BLaER1 treated with 17β-estradiol and CSF1 and Interleukin-3, amounts not matched to agents 10 nM and 100 nM (cell line): Measurements from ENCODE around the gene PRUNE2.

Source experiments
- H3K27ac ChIP-seq, 11 experiments: shearing (Covaris generic); formaldehyde crosslinking; 2 replicates each; pipeline ENCODE4 v1.8.1; 2022
- H3K27me3 ChIP-seq, 11 experiments: shearing (Covaris generic); formaldehyde crosslinking; 2 replicates each; pipeline ENCODE4 v1.8.1; 2022
- H3K36me3 ChIP-seq, 11 experiments: shearing (Covaris generic); formaldehyde crosslinking; 2 replicates each; pipeline ENCODE4 v1.8.1; 2022
- H3K4me1 ChIP-seq, 10 experiments: shearing (Covaris generic); formaldehyde crosslinking; 2 replicates each; pipeline ENCODE4 v1.8.1; 2022
- H3K4me2 ChIP-seq, 11 experiments: shearing (Covaris generic); formaldehyde crosslinking; 2 replicates each; pipeline ENCODE4 v1.8.1; 2022
- H3K4me3 ChIP-seq, 10 experiments: shearing (Covaris generic); formaldehyde crosslinking; 2 replicates each; pipeline ENCODE4 v1.8.1; 2022
- H3K9ac ChIP-seq, 11 experiments: shearing (Covaris generic); formaldehyde crosslinking; 2 replicates each; pipeline ENCODE4 v1.8.1; 2022
- H3K9me3 ChIP-seq, 11 experiments: shearing (Covaris generic); formaldehyde crosslinking; replicated peaks in 1 of 11; 2 replicates each; pipeline ENCODE4 v1.8.1; 2022
- H4K20me1 ChIP-seq, 11 experiments: shearing (Covaris generic); formaldehyde crosslinking; 2 replicates each; pipeline ENCODE4 v1.8.1; 2022
- Cebpa-rat ChIP-seq, 11 experiments: shearing (Covaris generic); IDR thresholded peaks; 2 replicates each; pipeline ENCODE4 v1.8.1; 2022

Gene PRUNE2

GRCh38 chr9:76610011-76610352, 295.9 kb downstream of the PRUNE2 start:
- Histone ChIP-seq H3K27me3 (peaks cover 0 to 4% (median 0%) of the 10 kb centered on the region in 11 experiments; a peak in 1 of 22 replicates), H3K36me3 (no peaks in the 10 kb centered on the region), H3K4me3 (no peak overlapping the region), H3K4me1 (peaks cover 1 to 70% (median 7%) of the 10 kb centered on the region in 10 experiments; a peak in 17 of 20 replicates), H4K20me1 (no peaks in the 10 kb centered on the region), H3K9ac (no peak overlapping the region), H3K9me3 (no peaks in the 10 kb centered on the region), H3K4me2 (peak overlapping the region in 2 of 11 experiments; percentile 8 to 26; a peak in 1 of 22 replicates), H3K27ac (no peak overlapping the region)
- TF ChIP-seq Cebpa-rat (IDR thresholded peaks at IDR 0.05), result 0 out of 22 replicates have a peak, but pooled peaks of 1 of the 11 experiments have one; percentile 10

- H3K36me3 ChIP-seq, result no peaks in the 10 kb centered on the region
- no peak for TF ChIP-seq Cebpa-rat (IDR thresholded peaks at IDR 0.05)
- H3K4me2 ChIP-seq, result no peak overlapping the region
- H3K4me1 ChIP-seq, result peaks cover 0 to 70% (median 3%) of the 10 kb centered on the region in 10 experiments; a peak in 9 of 20 replicates
- H3K9ac ChIP-seq, result no peak overlapping the region
- H3K27me3 ChIP-seq, result no peaks in the 10 kb centered on the region
- no peaks in the 10 kb centered on the region for H3K9me3 ChIP-seq
- H4K20me1 ChIP-seq, result no peaks in the 10 kb centered on the region
- H3K27ac ChIP-seq, result no peak overlapping the region
- H3K4me3 ChIP-seq, result no peak overlapping the region
These were observed 296.5 kb downstream of the PRUNE2 start for GRCh38 chr9:76609285-76610010.

- TF ChIP-seq Cebpa-rat (IDR thresholded peaks at IDR 0.05), result no peak
- H3K4me3 ChIP-seq, result no peak overlapping the region
- H3K9me3 ChIP-seq, result no peaks in the 10 kb centered on the region
- H3K36me3 ChIP-seq, result no peaks in the 10 kb centered on the region
- peak overlapping the region in 4 of 11 experiments; percentile 2 to 38 (median 27); a peak in 6 of 22 replicates for H3K4me2 ChIP-seq
- no peaks in the 10 kb centered on the region for H4K20me1 ChIP-seq
- peaks cover 0 to 69% (median 3%) of the 10 kb centered on the region in 10 experiments; a peak in 9 of 20 replicates for H3K4me1 ChIP-seq
- no peaks in the 10 kb centered on the region for H3K27me3 ChIP-seq
- H3K9ac ChIP-seq, result no peak overlapping the region
- no peak overlapping the region for H3K27ac ChIP-seq
These were observed 297.2 kb downstream of the PRUNE2 start for GRCh38 chr9:76608575-76609273.

DNA sequence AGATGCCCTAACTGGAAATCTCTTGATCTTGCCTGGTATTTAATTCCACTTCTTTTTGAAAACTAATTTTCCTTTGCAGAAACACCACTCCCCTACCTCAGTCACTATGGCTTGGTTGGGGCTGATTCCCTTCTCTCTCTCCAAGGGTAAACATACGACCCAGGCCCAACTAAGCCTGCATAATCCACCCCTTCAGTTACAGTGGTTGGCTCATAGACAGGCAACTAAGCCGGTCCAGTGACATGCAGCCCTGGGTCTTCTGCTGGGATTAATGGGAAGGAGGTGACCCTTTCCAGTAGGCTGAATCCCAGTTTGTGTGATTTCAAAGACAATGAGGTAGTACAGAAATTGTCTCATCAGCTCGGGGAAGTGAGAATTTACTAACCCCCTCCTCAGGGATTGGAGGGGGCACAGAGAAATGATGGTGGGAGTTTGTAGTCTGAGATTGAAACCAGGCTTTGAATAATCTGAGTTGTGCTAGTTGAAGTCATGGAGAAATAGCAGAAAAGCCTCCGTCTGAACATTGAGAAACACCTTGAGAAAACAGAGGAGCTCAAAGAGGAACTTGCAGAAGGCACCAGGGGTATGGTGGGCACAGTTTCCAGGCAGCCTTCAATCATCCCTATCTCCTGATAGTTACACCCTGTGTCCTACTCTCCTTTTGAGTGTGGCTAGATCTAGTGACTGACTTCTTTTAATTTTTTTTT, 298.0 kb downstream of the PRUNE2 start:
- Histone ChIP-seq H3K36me3 (no peaks in the 10 kb centered on the region), H3K27me3 (no peaks in the 10 kb centered on the region), H3K4me3 (no peak overlapping the region), H4K20me1 (no peaks in the 10 kb centered on the region), H3K27ac (0 out of 22 replicates have a peak overlapping the region, but pooled peaks of 1 of the 11 experiments have one; percentile 6), H3K9me3 (no peaks in the 10 kb centered on the region), H3K4me2 (peak overlapping the region in 4 of 11 experiments; percentile 2 to 38 (median 27); a peak in 6 of 22 replicates), H3K4me1 (peaks cover 0 to 77% (median 3%) of the 10 kb centered on the region in 10 experiments; a peak in 9 of 20 replicates), H3K9ac (no peak overlapping the region)
- TF ChIP-seq Cebpa-rat (IDR thresholded peaks at IDR 0.05), result no peak

DNA sequence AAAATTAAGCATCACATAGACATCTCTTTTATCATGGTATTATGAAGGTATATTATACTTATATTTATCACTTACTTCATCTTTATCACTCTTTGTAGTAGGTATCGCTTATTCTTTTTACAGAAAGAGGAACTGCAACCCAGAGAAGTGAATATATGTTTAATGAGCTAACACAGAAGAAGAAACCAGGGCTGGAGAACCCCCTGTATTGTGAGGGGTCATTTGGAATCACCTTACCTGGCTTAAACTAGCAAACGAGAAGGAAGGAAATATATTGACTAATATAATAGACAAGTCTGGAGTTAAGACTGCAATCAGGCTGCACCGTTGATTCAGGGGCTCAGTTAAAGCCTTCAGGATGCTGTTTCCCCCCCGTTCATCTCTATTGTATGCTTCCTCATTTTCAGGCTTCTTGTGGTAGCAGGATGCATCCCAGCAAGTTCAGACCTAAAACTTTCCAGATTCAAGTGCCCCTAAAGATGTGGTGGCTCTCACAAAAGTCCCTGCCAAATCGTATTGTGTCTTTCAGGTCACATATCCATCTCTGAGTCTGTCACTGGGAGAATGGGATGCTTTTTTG, 300.5 kb downstream of the PRUNE2 start:
- Histone ChIP-seq H3K4me3 (no peak overlapping the region), H3K27ac (peak overlapping the region in 2 of 11 experiments; percentile 10 to 13; a peak in 1 of 22 replicates), H3K9ac (no peak overlapping the region), H3K36me3 (no peaks in the 10 kb centered on the region), H4K20me1 (no peaks in the 10 kb centered on the region), H3K4me1 (peaks cover 0 to 66% (median 3%) of the 10 kb centered on the region in 10 experiments; a peak in 9 of 20 replicates), H3K27me3 (no peaks in the 10 kb centered on the region), H3K4me2 (peak overlapping the region in 4 of 11 experiments; percentile 1 to 58 (median 11); a peak in 5 of 22 replicates), H3K9me3 (no peaks in the 10 kb centered on the region)
- no peak for TF ChIP-seq Cebpa-rat (IDR thresholded peaks at IDR 0.05)

GRCh38 chr9:76603931-76604570, 301.9 kb downstream of the PRUNE2 start:
- H3K27ac ChIP-seq, result peak overlapping the region in 2 of 11 experiments; percentile 48 to 51; a peak in 4 of 22 replicates
- H3K4me1 ChIP-seq, result peaks cover 1 to 64% (median 4%) of the 10 kb centered on the region in 10 experiments; a peak in 16 of 20 replicates
- no peak overlapping the region for H3K4me3 ChIP-seq
- H4K20me1 ChIP-seq, result no peaks in the 10 kb centered on the region
- H3K36me3 ChIP-seq, result no peaks in the 10 kb centered on the region
- H3K9me3 ChIP-seq, result no peaks in the 10 kb centered on the region
- no peak overlapping the region for H3K9ac ChIP-seq
- H3K27me3 ChIP-seq, result no peaks in the 10 kb centered on the region
- TF ChIP-seq Cebpa-rat (IDR thresholded peaks at IDR 0.05), result no peak
- H3K4me2 ChIP-seq, result peak overlapping the region in 5 of 11 experiments; percentile 0 to 67 (median 57); a peak in 10 of 22 replicates

DNA sequence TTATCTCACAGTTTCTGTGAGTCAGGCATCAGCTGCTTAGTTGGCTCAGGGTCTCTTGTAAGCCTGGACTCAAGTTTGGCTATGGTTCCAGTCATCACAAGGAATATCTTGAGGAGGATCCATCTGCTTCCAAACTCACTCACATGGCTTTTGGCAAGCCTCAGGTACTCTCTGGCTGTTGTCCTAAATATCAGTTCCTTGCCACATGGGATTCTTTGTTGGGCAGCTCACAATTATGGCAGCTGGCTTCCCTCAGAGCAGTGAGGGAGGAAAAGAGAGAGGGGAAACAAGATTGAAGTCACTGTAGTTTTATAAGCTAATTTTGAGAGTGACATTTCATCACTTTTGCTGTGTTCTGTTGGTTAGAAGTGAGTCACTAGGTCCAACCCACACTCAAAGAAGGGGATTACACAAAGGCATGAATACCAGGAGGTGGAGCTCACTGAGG, 302.4 kb downstream of the PRUNE2 start:
- TF ChIP-seq Cebpa-rat (IDR thresholded peaks at IDR 0.05), result no peak
- peak overlapping the region in 5 of 11 experiments; percentile 0 to 67 (median 57); a peak in 10 of 22 replicates for H3K4me2 ChIP-seq
- H3K4me3 ChIP-seq, result no peak overlapping the region
- peak overlapping the region in 2 of 11 experiments; percentile 48 to 51; a peak in 5 of 22 replicates for H3K27ac ChIP-seq
- no peak overlapping the region for H3K9ac ChIP-seq
- H3K4me1 ChIP-seq, result peaks cover 4 to 64% (median 6%) of the 10 kb centered on the region in 10 experiments; a peak in 16 of 20 replicates
- H4K20me1 ChIP-seq, result no peaks in the 10 kb centered on the region
- no peaks in the 10 kb centered on the region for H3K9me3 ChIP-seq
- H3K27me3 ChIP-seq, result no peaks in the 10 kb centered on the region
- H3K36me3 ChIP-seq, result no peaks in the 10 kb centered on the region

DNA sequence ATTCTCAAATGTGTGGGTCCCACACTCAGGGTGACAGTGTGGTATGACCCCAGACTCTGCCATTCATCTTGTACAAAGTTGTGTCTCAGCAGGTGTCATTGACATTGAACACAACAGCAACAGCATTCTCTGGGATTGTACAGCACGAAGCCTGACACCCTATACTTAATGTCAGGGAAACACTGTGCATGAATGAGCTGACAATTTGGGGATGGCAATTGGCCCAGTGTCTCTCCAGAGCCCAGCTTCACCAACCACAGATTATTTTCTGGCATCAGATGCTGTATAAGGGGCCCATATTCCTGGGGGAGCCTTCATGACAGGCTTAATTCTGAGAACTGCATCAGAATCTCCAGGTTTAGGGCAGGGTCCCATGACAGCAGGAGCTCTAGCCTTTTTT, 303.7 kb downstream of the PRUNE2 start:
- peaks cover 4 to 63% (median 6%) of the 10 kb centered on the region in 10 experiments; a peak in 16 of 20 replicates for H3K4me1 ChIP-seq
- no peaks in the 10 kb centered on the region for H3K9me3 ChIP-seq
- H3K27ac ChIP-seq, result no peak overlapping the region
- no peak overlapping the region for H3K4me2 ChIP-seq
- no peaks in the 10 kb centered on the region for H3K27me3 ChIP-seq
- H3K36me3 ChIP-seq, result no peaks in the 10 kb centered on the region
- H4K20me1 ChIP-seq, result no peaks in the 10 kb centered on the region
- no peak for TF ChIP-seq Cebpa-rat (IDR thresholded peaks at IDR 0.05)
- H3K4me3 ChIP-seq, result no peak overlapping the region
- no peak overlapping the region for H3K9ac ChIP-seq
